Muscle of leg (tissue), 16 donors: ENCODE measurements around the gene BRI3. TPM values are rescaled to one million over a fixed set of nuclear protein-coding genes. Genes with fewer than 3 reads are reported as not detected.

Experiments
- DNase-seq: peaks from one replicate; pipeline ENCODE4 v3.0.0; 2013
- H3K27ac ChIP-seq: one replicate; pipeline ENCODE4 v1.5.1; 2013; ENCODE audit warnings: mild to moderate bottlenecking, low read length, control low read depth
- H3K27me3 ChIP-seq: one replicate; pipeline ENCODE4 v1.6.1; 2013; ENCODE audit warnings: low read length; ENCODE audit not compliant: control insufficient read depth, insufficient read depth
- H3K36me3 ChIP-seq: one replicate; pipeline ENCODE4 v1.6.1; 2013; ENCODE audit warnings: low read length; ENCODE audit not compliant: control insufficient read depth, insufficient read depth
- H3K4me1 ChIP-seq: one replicate; pipeline ENCODE4 v1.6.1; 2013; ENCODE audit warnings: low read length; ENCODE audit not compliant: control insufficient read depth, insufficient read depth
- H3K4me3 ChIP-seq: one replicate; pipeline ENCODE4 v1.5.1; 2013; ENCODE audit warnings: low read length, control low read depth
- H3K9me3 ChIP-seq: replicated peaks from 2 replicates; pipeline ENCODE4 v1.6.1; 2013; ENCODE audit warnings: low read depth, low read length; ENCODE audit not compliant: control insufficient read depth
- WGBS: methylation state at CpG from one replicate; pipeline ENCODE4 v1.1.5; 2013; ENCODE audit warnings: missing lambda C conversion rate; ENCODE audit not compliant: insufficient coverage; 5-methylcytosine and 5-hydroxymethylcytosine counted together
- long read RNA-seq, 11 donors: transcript quantifications; one replicate each; lab custom pipeline, GENCODE V29; 2026
- polyA plus RNA-seq, 8 donors: library from polyadenylated mRNA; unstranded; fragments of 120-200 nt; gene quantifications; one replicate each; pipeline versions ENCODE4 v1.2.1 to v1.2.3, GENCODE V29; 2013; ENCODE audit warnings: inconsistent platforms in 1 of 8, low replicate concordance in 1 of 8; ENCODE audit not compliant: insufficient read length in 8 of 8, insufficient read depth in 1 of 8
- total RNA-seq: library from RNA; stranded (reverse); fragments of 120-200 nt; gene quantifications from one replicate; pipeline ENCODE4 v1.2.4, GENCODE V29; 2013

Gene BRI3, protein sequence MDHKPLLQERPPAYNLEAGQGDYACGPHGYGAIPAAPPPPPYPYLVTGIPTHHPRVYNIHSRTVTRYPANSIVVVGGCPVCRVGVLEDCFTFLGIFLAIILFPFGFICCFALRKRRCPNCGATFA
- 62.9 TPM for total RNA-seq
- 100 to 1,000 TPM in 1 of 8 donors, 10 to 100 TPM in 7; 63.9 to 106 (median 75.6) TPM for polyA plus RNA-seq
- long read RNA-seq, donor 1, transcript BRI3-201 (3 exons, 780 nt): major isoform, 44 of 57 reads
- long read RNA-seq, donor 1, partial matches to known transcripts: 12 of 57 reads
- long read RNA-seq, donor 1, other reads (novel, unspliced or antisense): 0 of 57 reads
- long read RNA-seq, donor 2, transcript BRI3-201 (3 exons, 780 nt): major isoform, 19 of 20 reads
- long read RNA-seq, donor 2, partial matches to known transcripts: 0 of 20 reads
- long read RNA-seq, donor 2, other reads (novel, unspliced or antisense): 0 of 20 reads
- long read RNA-seq, donor 3, transcript BRI3-201 (3 exons, 780 nt): major isoform, 103 of 118 reads
- long read RNA-seq, donor 3, partial matches to known transcripts: 13 of 118 reads
- long read RNA-seq, donor 3, other reads (novel, unspliced or antisense): 0 of 118 reads
- long read RNA-seq, donor 4, transcript BRI3-201 (3 exons, 780 nt): major isoform, 79 of 87 reads
- long read RNA-seq, donor 4, partial matches to known transcripts: 6 of 87 reads
- long read RNA-seq, donor 4, other reads (novel, unspliced or antisense): 0 of 87 reads
- long read RNA-seq, donor 5, transcript BRI3-201 (3 exons, 780 nt): major isoform, 186 of 190 reads
- long read RNA-seq, donor 5, partial matches to known transcripts: 0 of 190 reads
- long read RNA-seq, donor 5, other reads (novel, unspliced or antisense): 0 of 190 reads
- long read RNA-seq, donor 6, transcript BRI3-201 (3 exons, 780 nt): major isoform, 132 of 171 reads
- long read RNA-seq, donor 6, partial matches to known transcripts: 35 of 171 reads
- long read RNA-seq, donor 6, other reads (novel, unspliced or antisense): 0 of 171 reads
- long read RNA-seq, donor 7, transcript BRI3-201 (3 exons, 780 nt): major isoform, 100 of 141 reads
- long read RNA-seq, donor 7, partial matches to known transcripts: 39 of 141 reads
- long read RNA-seq, donor 7, other reads (novel, unspliced or antisense): 0 of 141 reads
- long read RNA-seq, donor 8, transcript BRI3-201 (3 exons, 780 nt): major isoform, 100 of 103 reads
- long read RNA-seq, donor 8, partial matches to known transcripts: 0 of 103 reads
- long read RNA-seq, donor 8, other reads (novel, unspliced or antisense): 0 of 103 reads
- long read RNA-seq, donor 9, transcript BRI3-201 (3 exons, 780 nt): major isoform, 73 of 74 reads
- long read RNA-seq, donor 9, partial matches to known transcripts: 0 of 74 reads
- long read RNA-seq, donor 9, other reads (novel, unspliced or antisense): 0 of 74 reads
- long read RNA-seq, donor 10, transcript BRI3-201 (3 exons, 780 nt): major isoform, 118 of 128 reads
- long read RNA-seq, donor 10, partial matches to known transcripts: 7 of 128 reads
- long read RNA-seq, donor 10, other reads (novel, unspliced or antisense): 0 of 128 reads
- long read RNA-seq, donor 11, transcript BRI3-201 (3 exons, 780 nt): major isoform, 92 of 128 reads
- long read RNA-seq, donor 11, partial matches to known transcripts: 35 of 128 reads
- long read RNA-seq, donor 11, other reads (novel, unspliced or antisense): 0 of 128 reads

DNA sequence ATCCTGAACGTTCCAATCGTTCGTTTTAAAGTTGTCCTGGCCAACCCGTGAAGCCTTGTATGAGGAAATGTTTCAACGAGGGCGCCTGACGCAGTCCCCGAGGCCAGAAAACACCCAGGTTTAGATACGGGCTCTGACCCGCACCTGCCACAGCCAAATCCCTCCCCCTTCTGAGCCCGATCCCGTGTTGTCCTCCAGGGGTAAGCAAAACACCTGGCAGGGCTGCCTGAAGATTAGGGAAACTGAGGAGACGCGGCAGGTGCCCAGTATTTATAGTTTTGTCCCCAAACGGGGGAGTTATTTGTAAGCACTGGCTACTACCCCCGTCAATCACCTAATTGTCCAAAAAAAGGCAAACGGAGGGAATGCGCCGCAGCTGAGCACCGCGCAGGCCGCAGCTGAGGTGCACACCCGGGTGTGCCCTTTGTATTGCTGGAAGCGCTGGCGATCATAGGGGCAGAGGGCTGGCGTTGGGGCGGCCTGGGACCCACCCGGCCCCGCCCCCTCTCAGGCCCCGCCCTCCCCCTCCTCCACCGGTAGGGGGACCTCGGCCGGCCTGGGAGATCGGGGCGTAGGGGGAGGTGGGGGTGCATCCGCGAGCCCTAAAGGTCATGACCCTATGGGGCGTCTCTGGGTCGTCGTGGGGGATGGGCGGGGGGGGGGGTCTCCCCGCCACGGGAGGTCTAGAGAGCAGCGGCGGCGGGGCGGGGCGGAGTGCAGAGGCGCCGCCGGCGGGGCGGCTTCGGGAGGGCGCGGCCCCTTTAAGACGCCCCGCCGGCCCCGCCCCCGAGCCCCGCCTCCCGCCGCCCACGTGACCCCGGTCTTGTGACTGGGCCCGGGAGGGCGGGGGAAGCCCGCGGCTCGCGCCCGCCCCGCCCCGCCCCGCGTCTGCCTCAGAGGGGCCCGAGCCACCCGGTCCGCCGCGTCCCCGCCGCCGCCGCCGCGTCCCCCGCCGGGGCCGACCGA, at the start of gene BRI3:
Gene BRI3 (plus strand): TSS at position 896 of the 966 bp plus-strand sequence. CDS start 110 bp downstream, outside the sequence.
- peak; percentile 97 for DNase-seq
- 1% methylated on average over 50 of the region's 92 CpGs for WGBS
- H3K4me3 ChIP-seq: peak within 1 kb of the TSS; percentile 84
- H3K36me3 ChIP-seq: peaks cover 17% of the 10 kb centered on the region
- no peaks in the 10 kb centered on the region for H3K9me3 ChIP-seq
- peak within 1 kb of the TSS; percentile 85 for H3K27ac ChIP-seq
- H3K4me1 ChIP-seq: peaks cover 47% of the 10 kb centered on the region
- H3K27me3 ChIP-seq: no peaks in the 10 kb centered on the region

DNA sequence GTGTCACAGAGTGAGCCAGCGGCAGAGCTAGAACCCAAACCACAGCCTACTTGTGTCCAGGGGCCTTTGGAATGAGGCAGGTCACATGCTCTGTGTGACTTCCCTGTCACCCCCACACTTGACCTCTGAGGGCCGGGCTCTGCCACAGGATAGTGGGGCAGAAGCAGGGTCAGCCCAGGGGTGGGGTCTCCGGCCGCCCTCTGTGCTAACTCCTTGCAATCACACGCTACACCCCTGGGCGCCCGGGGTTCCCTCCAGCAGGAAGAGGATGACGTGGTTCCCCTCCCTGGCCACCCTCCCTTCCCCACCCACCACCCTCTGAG, 49.3 kb upstream of the BRI3 start:
- H3K36me3 ChIP-seq: peaks cover 31% of the 10 kb centered on the region
- DNase-seq: no peak
- peaks cover 11% of the 10 kb centered on the region for H3K4me1 ChIP-seq
- no peak overlapping the region for H3K4me3 ChIP-seq
- 82% methylated on average over 6 of the region's 8 CpGs for WGBS
- no peaks in the 10 kb centered on the region for H3K9me3 ChIP-seq
- H3K27me3 ChIP-seq: no peaks in the 10 kb centered on the region
- H3K27ac ChIP-seq: no peak overlapping the region

DNA sequence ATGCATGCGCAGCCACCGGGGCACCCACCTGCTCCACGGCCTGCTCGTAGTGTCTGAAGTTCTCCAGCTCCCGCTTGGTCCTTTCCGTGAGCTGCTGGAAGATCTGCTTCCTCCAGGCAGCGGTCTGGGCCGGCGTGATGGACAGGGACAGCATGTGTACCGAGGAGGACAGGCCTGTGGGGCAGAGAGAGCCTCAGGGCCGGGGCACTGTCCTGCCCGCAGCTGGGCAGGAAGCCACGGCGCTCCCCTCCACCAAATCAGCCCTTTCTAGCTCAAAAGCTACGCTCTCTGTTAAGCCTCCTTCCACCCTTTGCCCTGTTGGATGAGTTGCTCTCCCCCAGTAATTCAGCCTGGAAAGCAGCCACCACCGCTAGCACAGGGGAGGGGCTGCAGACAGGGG, 48.7 kb upstream of the BRI3 start:
- H3K4me1 ChIP-seq: peaks cover 11% of the 10 kb centered on the region
- DNase-seq: no peak
- H3K36me3 ChIP-seq: peaks cover 33% of the 10 kb centered on the region

DNA sequence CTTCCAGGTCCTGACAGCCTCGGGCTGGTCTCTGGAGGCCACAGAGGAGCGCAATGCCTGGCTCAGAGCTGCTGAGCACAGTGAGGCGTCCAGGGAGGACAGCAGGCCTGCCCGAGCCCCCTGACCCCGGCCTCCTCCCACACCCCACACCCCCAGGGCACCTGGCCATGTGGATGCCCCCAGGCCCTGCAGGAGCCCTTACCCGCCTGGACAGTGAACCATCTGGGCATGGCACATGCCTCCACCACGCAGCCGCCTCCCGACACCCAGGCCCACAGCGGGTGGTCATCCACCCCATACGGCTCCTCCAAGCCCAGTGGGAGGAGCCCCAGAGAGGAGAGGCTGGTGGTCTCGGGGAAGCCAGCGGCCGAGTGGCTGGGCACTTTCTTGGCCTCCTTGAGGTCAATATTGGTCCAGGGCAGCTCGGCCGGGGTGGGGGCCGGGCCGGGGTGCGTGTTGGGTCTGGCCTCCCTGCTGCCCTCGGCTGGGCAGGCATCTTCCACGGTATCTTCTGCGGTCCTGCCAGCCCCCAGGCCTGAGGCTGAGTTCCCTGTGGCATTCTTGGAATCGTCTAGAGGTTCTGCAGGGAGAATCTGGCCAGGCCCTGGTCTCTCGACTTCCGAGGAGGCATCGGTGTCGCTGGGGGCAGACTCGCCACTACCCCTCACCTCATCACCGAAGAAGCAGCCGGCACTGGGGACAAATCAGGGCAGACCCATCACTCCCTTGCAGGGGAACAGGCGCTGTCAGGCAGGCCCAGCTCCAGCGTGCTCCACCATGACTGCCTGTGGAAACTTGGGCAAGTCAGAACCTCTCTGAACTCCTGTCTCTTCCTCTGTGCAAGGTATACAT, 48.0 kb upstream of the BRI3 start:
- peaks cover 33% of the 10 kb centered on the region for H3K36me3 ChIP-seq
- no peak overlapping the region for H3K4me3 ChIP-seq
- no peak for DNase-seq
- no peak overlapping the region for H3K27ac ChIP-seq
- no peaks in the 10 kb centered on the region for H3K9me3 ChIP-seq
- H3K4me1 ChIP-seq: peaks cover 9% of the 10 kb centered on the region
- no peaks in the 10 kb centered on the region for H3K27me3 ChIP-seq
- 85% methylated on average over 28 of the region's 32 CpGs for WGBS

More for the DNA sequence above, 48.7 kb upstream of the BRI3 start:
- no peak overlapping the region for H3K27ac ChIP-seq
- H3K4me3 ChIP-seq: no peak overlapping the region
- H3K9me3 ChIP-seq: no peaks in the 10 kb centered on the region
- H3K27me3 ChIP-seq: no peaks in the 10 kb centered on the region
- 86% methylated on average over 12 of the region's 16 CpGs for WGBS

DNA sequence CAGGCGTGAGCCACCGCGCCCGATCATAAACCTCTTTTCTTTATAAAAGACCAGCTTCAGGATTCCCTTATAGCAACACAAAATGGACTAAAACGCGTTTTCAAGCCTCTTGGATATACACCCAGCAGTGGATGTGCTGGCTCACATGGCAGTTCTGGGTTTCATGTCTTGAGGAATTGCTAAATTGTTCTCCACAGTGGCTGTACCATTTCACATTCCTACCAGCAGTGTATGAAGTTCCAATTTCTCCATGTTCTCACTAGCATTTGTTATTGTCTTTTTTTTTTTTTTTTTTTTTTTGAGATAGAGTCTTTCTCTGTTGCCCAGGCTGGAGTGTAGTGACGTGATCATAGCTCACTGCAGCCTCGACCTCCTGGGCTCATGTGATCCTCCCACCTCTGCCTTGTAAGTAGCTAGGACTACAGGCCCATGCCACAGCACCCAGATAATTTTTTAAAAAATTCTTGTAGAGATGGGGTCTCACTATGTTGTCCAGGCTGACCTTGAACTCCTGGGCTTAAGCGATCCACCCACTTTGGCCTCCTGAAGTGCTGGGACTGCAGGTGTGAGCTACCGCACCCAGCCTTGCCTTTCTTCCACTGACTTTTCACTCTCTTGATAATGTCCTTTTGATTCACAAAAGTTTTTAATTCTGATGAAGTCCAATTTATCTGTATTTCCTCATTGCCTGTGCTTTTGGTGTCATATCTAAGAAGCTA, 46.9 kb upstream of the BRI3 start:
- H3K27me3 ChIP-seq: no peaks in the 10 kb centered on the region
- H3K36me3 ChIP-seq: peaks cover 40% of the 10 kb centered on the region
- no peak overlapping the region for H3K4me3 ChIP-seq
- no peak for DNase-seq
- H3K27ac ChIP-seq: no peak overlapping the region
- H3K4me1 ChIP-seq: no peaks in the 10 kb centered on the region
- WGBS: 100% methylated on average over 3 of the region's 10 CpGs
- H3K9me3 ChIP-seq: no peaks in the 10 kb centered on the region

DNA sequence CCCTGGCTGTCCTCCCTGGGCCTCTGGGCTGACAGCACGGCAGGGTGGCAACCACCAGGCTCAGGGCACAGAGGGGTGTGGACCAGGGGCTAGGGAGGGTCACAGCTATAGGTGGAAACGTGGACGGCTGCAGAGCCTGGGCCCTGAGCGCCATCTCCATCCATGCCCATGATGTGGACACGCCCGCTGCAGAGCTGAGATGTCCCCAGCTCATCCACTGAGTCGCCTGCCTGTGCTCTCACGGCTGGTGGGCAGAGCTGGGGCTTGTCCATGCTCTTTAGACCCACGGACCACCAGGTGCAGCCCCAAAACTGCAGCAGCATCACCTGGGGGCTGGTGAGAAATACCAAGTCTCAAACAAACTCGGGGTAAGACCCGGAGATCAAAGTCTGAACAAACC, 45.6 kb upstream of the BRI3 start:
- WGBS: 96% methylated on average over 10 of the region's 11 CpGs
- no peak for DNase-seq
- no peaks in the 10 kb centered on the region for H3K27me3 ChIP-seq
- H3K4me1 ChIP-seq: no peaks in the 10 kb centered on the region
- H3K4me3 ChIP-seq: no peak overlapping the region
- H3K9me3 ChIP-seq: no peaks in the 10 kb centered on the region
- peaks cover 37% of the 10 kb centered on the region for H3K36me3 ChIP-seq
- H3K27ac ChIP-seq: no peak overlapping the region

DNA sequence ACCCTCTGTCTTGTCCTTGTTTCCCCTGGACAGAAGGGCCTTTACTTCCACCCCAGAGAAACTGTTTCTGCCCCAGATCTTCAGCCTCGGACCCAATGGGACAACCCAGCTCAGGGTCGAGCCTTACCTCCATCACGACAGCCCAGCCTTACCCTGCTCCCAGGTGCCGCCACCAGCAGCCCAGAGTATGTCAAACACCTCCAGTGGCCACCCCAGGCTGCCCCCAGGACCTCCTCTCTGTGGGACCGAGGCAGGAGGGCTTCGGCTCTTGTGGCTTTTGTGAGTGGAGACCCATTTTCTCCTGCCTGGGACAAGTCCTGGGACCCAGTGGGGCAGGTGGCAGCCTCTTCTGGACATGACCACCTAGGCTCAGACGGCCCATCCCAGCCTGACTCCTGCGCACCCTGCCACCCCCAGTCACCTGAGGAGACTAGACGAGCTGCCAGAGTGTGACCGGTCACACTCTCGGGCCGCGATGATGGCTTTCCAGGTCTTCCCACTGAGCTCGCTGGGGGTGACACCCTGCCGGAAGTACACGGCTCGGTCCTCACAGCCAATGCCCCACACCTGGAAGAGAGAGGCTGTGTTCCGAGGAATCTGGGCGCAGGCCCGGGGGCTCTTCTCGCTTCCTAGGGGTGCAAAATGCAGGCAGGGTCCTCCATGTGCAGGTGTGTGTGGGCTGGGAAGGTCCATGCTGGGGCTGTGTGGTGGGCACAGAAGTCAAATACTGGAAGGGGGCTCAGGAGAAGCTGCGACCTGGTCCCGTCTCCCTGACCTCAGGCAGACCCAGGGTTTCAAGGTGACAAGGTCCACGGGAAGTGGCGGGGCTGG, 44.9 kb upstream of the BRI3 start:
- DNase-seq: no peak
- H3K27ac ChIP-seq: no peak overlapping the region
- no peaks in the 10 kb centered on the region for H3K27me3 ChIP-seq
- H3K36me3 ChIP-seq: peaks cover 43% of the 10 kb centered on the region
- H3K9me3 ChIP-seq: no peaks in the 10 kb centered on the region
- H3K4me3 ChIP-seq: no peak overlapping the region
- WGBS: 92% methylated on average over 23 of the region's 25 CpGs
- no peaks in the 10 kb centered on the region for H3K4me1 ChIP-seq
